ENCODE measurements around the gene FLNB. TPM values are rescaled to one million over a fixed set of nuclear protein-coding genes. Genes with fewer than 3 reads are reported as not detected.

Gene FLNB
- total and polyA plus RNA-seq, 5 donors, result 22.9 to 44.9 (median 34.0) TPM

DNA sequence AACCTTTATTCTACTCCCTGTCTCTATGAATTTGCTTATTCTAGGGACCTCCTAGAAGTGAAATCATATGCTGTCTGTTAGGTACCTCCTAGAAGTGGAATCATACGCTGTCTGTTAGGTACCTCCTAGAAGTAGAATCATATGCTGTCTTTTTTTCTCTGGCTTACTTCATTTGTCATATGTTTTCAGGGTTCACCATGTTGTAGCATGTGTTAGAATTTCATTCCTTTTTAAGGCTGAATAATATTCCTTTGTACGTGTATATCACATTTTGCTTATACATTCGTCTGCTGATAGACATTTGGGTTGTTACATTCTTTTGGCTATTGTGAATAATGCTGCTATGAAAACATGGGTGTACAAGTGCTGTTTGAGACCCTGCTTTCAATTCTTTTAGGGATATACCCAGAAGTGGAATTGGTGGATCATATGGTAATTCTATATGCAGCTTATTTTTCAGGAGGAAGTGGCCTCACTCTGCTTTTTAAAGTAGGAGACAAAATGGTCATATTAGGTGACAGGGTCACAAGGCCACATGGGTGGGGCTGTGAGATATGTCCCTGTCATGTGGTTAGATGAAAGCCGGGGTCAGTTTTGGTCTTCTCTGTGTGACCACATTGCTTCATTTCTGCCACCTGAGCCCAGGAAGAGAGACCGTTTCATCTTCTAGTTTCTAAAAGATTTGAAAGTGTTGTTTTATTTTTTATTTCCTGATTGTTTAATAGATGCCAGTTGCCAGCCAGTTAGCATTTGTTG lies 76.7 kb downstream of the FLNB start:
- ATAC-seq (no peak), DNase-seq (no peak)
- no peaks in the 10 kb centered on the region for H3K9me3 ChIP-seq (ENCODE audit: control insufficient read depth, low read length)
- peaks cover 6% of the 10 kb centered on the region for H3K4me1 ChIP-seq (ENCODE audit: control insufficient read depth, insufficient read depth, low read length)
- intact Hi-C loops (cut with DNase I), result no loop called here
- no peaks in the 10 kb centered on the region for H3K27me3 ChIP-seq (ENCODE audit: control insufficient read depth, insufficient read depth)
- WGBS, result 89% methylated on average over 5 of the region's 5 CpGs
- H3K4me3 ChIP-seq (ENCODE audit: low read length), result no peak overlapping the region
- no peak overlapping the region for H3K27ac ChIP-seq (ENCODE audit: low read length)

DNA sequence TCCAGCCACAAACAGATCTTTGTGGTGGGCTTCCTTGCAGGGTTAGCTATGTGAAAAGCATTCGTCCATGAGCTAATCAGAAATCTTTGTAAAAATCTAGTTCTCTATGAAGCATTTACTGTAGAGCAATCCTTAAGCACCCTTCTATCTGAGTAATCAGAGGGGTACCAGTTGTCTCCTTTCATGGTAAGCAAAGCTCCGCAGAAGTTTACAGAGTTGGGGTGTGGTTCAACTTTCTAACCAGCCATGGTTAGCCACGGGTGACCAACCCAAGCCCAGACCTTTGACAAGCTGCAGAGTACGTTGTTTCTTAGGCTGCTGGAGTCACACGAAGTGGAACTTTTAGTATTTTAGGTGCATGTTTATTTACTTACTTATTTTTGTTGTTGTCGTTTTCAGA lies 77.4 kb downstream of the FLNB start:
- Histone ChIP-seq H3K9me3 (ENCODE audit: control insufficient read depth, low read length) (no peaks in the 10 kb centered on the region), H3K4me3 (ENCODE audit: low read length) (no peak overlapping the region), H3K27me3 (ENCODE audit: control insufficient read depth, insufficient read depth) (no peaks in the 10 kb centered on the region), H3K27ac (ENCODE audit: low read length) (no peak overlapping the region), H3K4me1 (ENCODE audit: control insufficient read depth, insufficient read depth, low read length) (peaks cover 6% of the 10 kb centered on the region)
- intact Hi-C loops (cut with DNase I), result no loop called here
- ATAC-seq (no peak), DNase-seq (no peak)
- whole genome bisulfite sequencing, result 75% methylated on average over 6 of the region's 6 CpGs

DNA sequence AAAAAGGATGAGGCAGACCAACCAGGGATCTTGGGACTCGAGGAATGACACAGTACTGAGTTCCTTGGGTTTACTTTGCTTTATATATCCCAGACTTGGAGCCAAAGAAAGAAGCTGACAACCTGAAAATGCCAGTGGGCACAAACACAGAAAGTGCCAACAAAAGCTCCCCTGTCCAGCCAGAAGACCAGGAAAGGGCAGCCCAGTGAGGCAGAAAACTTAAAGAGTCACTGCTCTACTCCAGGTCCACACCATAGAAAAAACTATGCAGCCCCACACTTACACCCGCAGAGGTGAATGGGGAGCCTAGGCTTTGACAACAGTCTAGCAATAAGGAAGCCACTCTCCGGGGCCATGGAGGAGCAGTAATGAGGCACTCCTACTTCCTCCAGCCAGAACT lies 80.3 kb downstream of the FLNB start:
- Histone ChIP-seq H3K27ac (ENCODE audit: low read length) (no peak overlapping the region), H3K27me3 (ENCODE audit: control insufficient read depth, insufficient read depth) (no peaks in the 10 kb centered on the region), H3K9me3 (ENCODE audit: control insufficient read depth, low read length) (no peaks in the 10 kb centered on the region), H3K4me3 (ENCODE audit: low read length) (no peak overlapping the region), H3K4me1 (ENCODE audit: control insufficient read depth, insufficient read depth, low read length) (no peaks in the 10 kb centered on the region)
- ATAC-seq, result no peak
- 91% methylated on average over 3 of the region's 3 CpGs for WGBS
- intact Hi-C loops (cut with DNase I), result no loop called here
- DNase-seq, result no peak

DNA sequence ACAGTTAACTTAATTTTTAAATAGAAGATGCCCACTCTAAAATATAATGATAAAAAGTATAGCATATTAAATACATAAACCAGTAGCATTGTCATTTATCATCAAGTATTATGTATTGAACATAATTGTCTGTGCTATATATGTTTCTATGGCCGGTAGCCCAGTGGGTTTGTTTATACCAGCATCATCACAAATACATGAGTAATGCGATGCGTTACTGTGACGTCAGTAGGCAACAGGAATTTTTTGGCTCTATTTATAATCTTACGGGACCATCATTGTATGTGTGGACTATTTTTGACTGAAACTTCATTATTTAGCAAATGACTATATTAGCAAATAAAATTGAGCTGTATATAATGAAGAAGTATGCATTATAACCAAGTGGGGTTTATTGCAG lies 82.1 kb downstream of the FLNB start:
- H3K4me3 ChIP-seq (ENCODE audit: low read length), result no peak overlapping the region
- no peak for ATAC-seq
- no peaks in the 10 kb centered on the region for H3K9me3 ChIP-seq (ENCODE audit: control insufficient read depth, low read length)
- 94% methylated on average over 5 of the region's 5 CpGs for WGBS
- DNase-seq, result no peak
- no peak overlapping the region for H3K27ac ChIP-seq (ENCODE audit: low read length)
- no peaks in the 10 kb centered on the region for H3K4me1 ChIP-seq (ENCODE audit: control insufficient read depth, insufficient read depth, low read length)
- H3K27me3 ChIP-seq (ENCODE audit: control insufficient read depth, insufficient read depth), result no peaks in the 10 kb centered on the region
- intact Hi-C loops (cut with DNase I), result no loop called here

DNA sequence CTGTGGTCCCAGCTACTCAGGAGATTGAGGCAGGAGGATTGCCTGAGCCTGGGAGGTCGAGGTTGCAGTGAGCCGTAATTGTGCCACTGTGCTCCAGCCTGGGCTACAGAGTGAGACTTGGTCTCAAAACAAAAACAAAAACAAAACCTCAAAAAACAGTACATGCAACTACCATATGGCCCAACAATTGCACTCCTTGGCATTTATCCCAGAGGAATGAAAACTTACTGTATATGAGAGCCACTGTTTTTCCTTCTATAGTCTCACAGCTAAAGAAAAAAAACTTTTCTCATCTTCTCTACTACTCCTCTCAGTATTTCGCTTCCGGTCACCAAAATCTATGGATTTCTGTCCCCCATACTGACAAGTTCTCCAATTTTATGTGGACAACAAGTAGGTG lies 84.3 kb downstream of the FLNB start:
- no peaks in the 10 kb centered on the region for H3K4me1 ChIP-seq (ENCODE audit: control insufficient read depth, insufficient read depth, low read length)
- no peaks in the 10 kb centered on the region for H3K9me3 ChIP-seq (ENCODE audit: control insufficient read depth, low read length)
- no peaks in the 10 kb centered on the region for H3K27me3 ChIP-seq (ENCODE audit: control insufficient read depth, insufficient read depth)
- intact Hi-C loops (cut with DNase I), result no loop called here
- no peak for ATAC-seq
- H3K27ac ChIP-seq (ENCODE audit: low read length), result no peak overlapping the region
- no peak overlapping the region for H3K4me3 ChIP-seq (ENCODE audit: low read length)
- no peak for DNase-seq
- 98% methylated on average over 4 of the region's 4 CpGs for WGBS

DNA sequence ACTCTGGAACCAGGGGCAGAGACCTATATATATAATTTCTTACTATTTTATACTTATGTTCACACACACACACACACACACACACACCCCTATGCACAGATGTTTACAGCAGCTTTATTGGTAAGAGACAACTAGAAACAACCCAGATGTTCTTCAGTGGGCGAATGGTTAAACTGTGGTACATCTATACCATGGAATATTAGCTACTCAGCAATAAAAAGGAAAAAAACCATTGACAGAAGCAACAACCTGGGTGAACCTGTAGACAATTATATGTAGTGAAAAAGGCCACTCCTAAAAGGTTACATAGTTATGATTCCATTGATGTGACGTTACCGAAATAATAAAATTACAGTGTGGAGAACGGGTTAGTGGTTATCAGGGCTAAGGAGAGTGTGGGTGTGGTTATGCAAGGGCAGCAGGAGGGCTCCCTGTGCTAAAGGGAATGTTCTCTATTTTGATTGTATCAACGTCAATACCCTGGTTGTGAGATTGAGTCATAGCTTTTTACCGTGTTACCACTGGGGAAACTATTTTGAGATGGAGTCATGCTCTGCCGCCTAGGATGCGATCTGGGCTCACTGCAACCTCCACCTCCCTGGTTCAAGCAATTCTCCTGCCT lies 85.5 kb downstream of the FLNB start:
- ATAC-seq (peak in 1 of 2 donors; percentile 27), DNase-seq (no peak)
- H3K27ac ChIP-seq (ENCODE audit: low read length), result no peak overlapping the region
- H3K27me3 ChIP-seq (ENCODE audit: control insufficient read depth, insufficient read depth), result no peaks in the 10 kb centered on the region
- H3K9me3 ChIP-seq (ENCODE audit: control insufficient read depth, low read length), result no peaks in the 10 kb centered on the region
- intact Hi-C loops (cut with DNase I), result no loop called here
- no peak overlapping the region for H3K4me3 ChIP-seq (ENCODE audit: low read length)
- 90% methylated on average over 8 of the region's 8 CpGs for WGBS
- no peaks in the 10 kb centered on the region for H3K4me1 ChIP-seq (ENCODE audit: control insufficient read depth, insufficient read depth, low read length)

DNA sequence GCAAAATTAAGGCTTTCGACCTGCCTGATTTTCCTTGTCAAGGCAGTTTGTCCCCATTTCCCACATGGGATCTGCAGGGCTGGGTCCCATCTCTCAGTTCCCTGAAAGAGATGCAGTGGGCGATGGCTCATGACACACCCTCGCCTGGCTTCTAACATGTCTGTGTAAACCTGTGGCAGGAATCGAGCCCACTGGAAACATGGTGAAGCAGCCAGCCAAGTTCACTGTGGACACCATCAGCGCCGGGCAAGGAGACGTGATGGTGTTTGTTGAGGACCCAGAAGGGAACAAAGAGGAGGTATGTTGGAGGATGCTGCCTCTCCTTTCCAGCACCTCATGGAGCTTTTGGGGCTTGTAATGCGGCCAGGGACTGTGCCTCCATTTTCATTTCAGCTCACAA lies 86.4 kb downstream of the FLNB start:
- WGBS, result 84% methylated on average over 8 of the region's 8 CpGs
- H3K4me1 ChIP-seq (ENCODE audit: control insufficient read depth, insufficient read depth, low read length), result no peaks in the 10 kb centered on the region
- no peak for ATAC-seq
- no peaks in the 10 kb centered on the region for H3K27me3 ChIP-seq (ENCODE audit: control insufficient read depth, insufficient read depth)
- no peak overlapping the region for H3K27ac ChIP-seq (ENCODE audit: low read length)
- no peaks in the 10 kb centered on the region for H3K9me3 ChIP-seq (ENCODE audit: control insufficient read depth, low read length)
- intact Hi-C loops (cut with DNase I), result no loop called here
- DNase-seq, result no peak
- H3K4me3 ChIP-seq (ENCODE audit: low read length), result no peak overlapping the region

DNA sequence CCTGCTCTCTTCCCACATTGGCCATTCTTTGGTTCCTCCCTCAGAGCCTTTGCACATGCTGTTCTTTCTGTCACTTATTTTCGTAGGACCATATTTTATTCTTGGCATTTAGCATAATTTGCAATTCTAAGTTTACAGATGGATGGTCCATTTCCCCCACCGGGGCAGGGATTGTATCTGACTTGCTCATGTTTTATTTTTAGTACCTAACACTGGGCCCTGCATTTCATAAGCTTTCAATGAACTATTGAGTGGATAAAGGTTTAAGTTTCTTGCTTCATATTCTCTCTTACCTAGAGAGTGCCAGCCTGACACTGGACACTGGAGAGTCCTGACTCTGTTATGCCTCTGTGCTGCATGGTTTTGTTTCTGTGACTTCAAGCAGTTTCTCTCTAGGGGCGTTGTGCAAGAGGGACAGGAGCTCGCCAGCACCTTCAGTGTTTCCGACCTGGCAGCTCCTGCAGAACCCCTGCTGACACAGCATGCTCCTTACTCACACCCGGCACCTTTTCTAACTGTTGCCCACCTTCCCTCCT lies 87.4 kb downstream of the FLNB start:
- Histone ChIP-seq H3K4me1 (ENCODE audit: control insufficient read depth, insufficient read depth, low read length) (no peaks in the 10 kb centered on the region), H3K27ac (ENCODE audit: low read length) (peak overlapping the region; percentile 46), H3K9me3 (ENCODE audit: control insufficient read depth, low read length) (no peaks in the 10 kb centered on the region), H3K27me3 (ENCODE audit: control insufficient read depth, insufficient read depth) (no peaks in the 10 kb centered on the region), H3K4me3 (ENCODE audit: low read length) (no peak overlapping the region)
- DNase-seq, result no peak
- WGBS, result 73% methylated on average over 6 of the region's 6 CpGs
- intact Hi-C loops (cut with DNase I), result no loop called here
- peak in 1 of 2 donors; percentile 24 for ATAC-seq

DNA sequence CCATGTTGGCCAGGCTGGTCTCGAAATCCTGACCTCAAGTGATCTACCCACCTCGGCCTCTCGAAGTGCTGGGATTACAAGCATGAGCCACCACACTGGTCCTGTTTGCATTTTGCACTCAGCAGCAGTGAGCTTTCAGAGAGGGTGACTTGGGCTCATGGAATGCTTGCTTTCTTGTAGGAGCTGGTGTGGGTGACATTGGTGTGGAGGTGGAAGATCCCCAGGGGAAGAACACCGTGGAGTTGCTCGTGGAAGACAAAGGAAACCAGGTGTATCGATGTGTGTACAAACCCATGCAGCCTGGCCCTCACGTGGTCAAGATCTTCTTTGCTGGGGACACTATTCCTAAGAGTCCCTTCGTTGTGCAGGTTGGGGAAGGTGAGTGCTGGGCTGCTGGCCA lies 90.3 kb downstream of the FLNB start:
- 96% methylated on average over 8 of the region's 8 CpGs for WGBS
- intact Hi-C loops (cut with DNase I), result no loop called here
- DNase-seq, result no peak
- no peaks in the 10 kb centered on the region for H3K4me1 ChIP-seq (ENCODE audit: control insufficient read depth, insufficient read depth, low read length)
- ATAC-seq, result no peak
- no peak overlapping the region for H3K27ac ChIP-seq (ENCODE audit: low read length)
- no peaks in the 10 kb centered on the region for H3K9me3 ChIP-seq (ENCODE audit: control insufficient read depth, low read length)
- H3K4me3 ChIP-seq (ENCODE audit: low read length), result no peak overlapping the region
- no peaks in the 10 kb centered on the region for H3K27me3 ChIP-seq (ENCODE audit: control insufficient read depth, insufficient read depth)

DNA sequence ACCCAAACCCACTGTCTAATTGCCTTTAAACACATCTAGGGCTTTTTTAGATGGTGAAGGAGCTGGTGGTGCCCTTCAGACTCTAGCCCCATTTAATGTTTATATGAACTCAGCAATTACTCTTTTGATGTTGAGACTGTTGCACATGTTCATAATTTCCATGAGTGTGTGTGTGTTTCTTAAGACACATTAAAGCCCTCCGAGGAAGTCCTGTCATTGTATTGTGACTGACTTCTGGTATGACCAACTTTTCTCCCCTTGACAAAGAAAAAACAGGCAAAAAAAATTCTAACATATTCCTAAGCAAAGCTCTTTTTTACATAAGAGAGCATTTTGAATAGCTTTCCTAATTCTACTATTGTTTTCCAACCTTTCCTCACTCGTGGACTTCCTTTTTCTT lies 91.6 kb downstream of the FLNB start:
- WGBS, result 65% methylated on average over 2 of the region's 2 CpGs
- intact Hi-C loops (cut with DNase I), result no loop called here
- Histone ChIP-seq H3K4me3 (ENCODE audit: low read length) (no peak overlapping the region), H3K9me3 (ENCODE audit: control insufficient read depth, low read length) (no peaks in the 10 kb centered on the region), H3K4me1 (ENCODE audit: control insufficient read depth, insufficient read depth, low read length) (no peaks in the 10 kb centered on the region), H3K27ac (ENCODE audit: low read length) (no peak overlapping the region), H3K27me3 (ENCODE audit: control insufficient read depth, insufficient read depth) (no peaks in the 10 kb centered on the region)
- DNase-seq, result no peak
- no peak for ATAC-seq

DNA sequence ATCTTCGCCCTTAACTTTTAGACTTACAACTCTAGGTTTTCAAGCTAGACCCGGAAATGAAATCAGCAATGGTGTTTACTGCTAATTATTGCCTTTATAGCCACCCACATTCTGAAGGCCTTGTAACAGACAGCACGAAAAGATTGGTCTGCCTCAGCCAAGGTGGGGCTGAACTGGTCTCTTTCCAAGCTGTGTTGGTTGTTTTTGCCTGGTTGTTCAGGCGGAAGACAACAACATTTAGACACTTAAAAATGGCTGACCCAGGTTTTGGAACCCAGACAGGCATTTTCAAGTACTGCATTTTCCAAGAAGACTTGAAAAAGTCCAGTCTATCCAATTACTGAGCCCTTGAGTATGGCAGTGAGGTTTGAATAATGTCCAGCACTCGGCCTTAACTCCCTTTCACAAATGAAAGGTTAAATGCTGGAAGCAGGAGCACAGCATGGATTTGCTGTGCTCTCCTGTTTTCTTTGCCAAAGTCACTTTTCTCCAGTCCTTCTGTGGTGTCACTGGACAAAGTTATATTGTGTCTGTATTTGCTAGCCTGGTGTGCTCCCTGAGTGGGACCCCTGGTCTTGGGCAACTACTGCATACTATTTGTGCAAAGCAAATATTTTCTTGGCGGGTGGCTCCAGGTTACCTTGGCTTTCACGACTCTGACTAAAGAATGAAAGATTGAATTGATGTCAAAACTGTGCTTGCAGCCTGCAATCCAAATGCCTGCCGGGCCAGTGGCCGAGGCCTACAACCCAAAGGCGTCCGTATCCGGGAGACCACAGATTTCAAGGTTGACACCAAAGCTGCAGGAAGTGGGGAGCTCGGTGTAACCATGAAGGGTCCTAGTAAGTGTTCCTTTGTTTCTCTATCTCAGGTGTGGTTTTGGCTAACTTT lies 93.5 kb downstream of the FLNB start:
- DNase-seq (no peak), ATAC-seq (no peak)
- WGBS, result 90% methylated on average over 13 of the region's 13 CpGs
- no peaks in the 10 kb centered on the region for H3K9me3 ChIP-seq (ENCODE audit: control insufficient read depth, low read length)
- no peak overlapping the region for H3K27ac ChIP-seq (ENCODE audit: low read length)
- H3K4me3 ChIP-seq (ENCODE audit: low read length), result no peak overlapping the region
- intact Hi-C loops (cut with DNase I), result no loop called here
- no peaks in the 10 kb centered on the region for H3K27me3 ChIP-seq (ENCODE audit: control insufficient read depth, insufficient read depth)
- H3K4me1 ChIP-seq (ENCODE audit: control insufficient read depth, insufficient read depth, low read length), result no peaks in the 10 kb centered on the region

All from right cardiac atrium (tissue), 5 donors.